Peyer's patch (tissue), 4 donors: Measurements from ENCODE around the gene CD38. TPM values are rescaled to one million over a fixed set of nuclear protein-coding genes. Genes with fewer than 3 reads are reported as not detected.
"Not testable (repeated sequence)": the region's sequence is repeated elsewhere in the genome, so short reads cannot be mapped to it uniquely, and the experiment has no call there.

Experiments used
- DNase-seq, 3 donors: peaks; one replicate each; pipeline ENCODE4 v3.0.0-alpha.2; 2017 to 2019
- H3K27ac ChIP-seq, 4 donors: fragments of 200-600 bp; sonication (generic); one replicate each; pipeline ENCODE4 v1.5.1; 2016 to 2019
- H3K27me3 ChIP-seq, 2 donors: fragments of 200-600 bp; sonication (generic); one replicate each; pipeline ENCODE4 v1.5.1; 2019
- H3K36me3 ChIP-seq, 3 donors: fragments of 200-600 bp; sonication (generic); one replicate each; pipeline ENCODE4 v1.5.1; 2016 to 2019
- H3K4me1 ChIP-seq, 4 donors: fragments of 200-600 bp; sonication (generic); one replicate each; pipeline ENCODE4 v1.5.1; 2016 to 2019
- H3K4me3 ChIP-seq, 4 donors: fragments of 200-600 bp; sonication (generic); 1 replicate in 3 of 4; 2 replicates in 1 of 4; pipeline ENCODE4 v1.5.1; 2016 to 2019; ENCODE audit warnings: mild to moderate bottlenecking in 1 of 4
- H3K9me3 ChIP-seq, 4 donors: fragments of 200-600 bp; sonication (generic); one replicate each; pipeline ENCODE4 v1.5.1; 2016 to 2019; ENCODE audit warnings: mild to moderate bottlenecking in 1 of 4
- CTCF ChIP-seq, 6 experiments: fragments of 450-650 bp in 4 of 6; fragments of 200-600 bp in 2 of 6; sonication (generic) in 1 of 6; IDR thresholded peaks; one replicate each; pipeline ENCODE4 v1.5.1; 2017 to 2019; ENCODE audit warnings: antibody characterized with exemption in 6 of 6, mild to moderate bottlenecking in 3 of 6, moderate library complexity in 1 of 6
- POLR2A ChIP-seq, 2 donors: fragments of 450-650 bp; IDR thresholded peaks; one replicate each; pipeline ENCODE4 v1.5.1; 2017; ENCODE audit warnings: antibody characterized with exemption in 2 of 2, mild to moderate bottlenecking in 2 of 2, moderate library complexity in 2 of 2
- total RNA-seq, 4 donors: library from RNA; depleted of rRNA; stranded (reverse); fragments of >200 nt; gene quantifications; one replicate each; pipeline ENCODE4 v1.1.0, GENCODE V29; 2016

Gene CD38
- total RNA-seq, 4 donors from 2014 or later: 2.1 to 19.0 (median 3.9) TPM

- H3K27me3 ChIP-seq: no peaks in the 10 kb centered on the region
- no peaks in the 10 kb centered on the region for H3K36me3 ChIP-seq
- no peak for DNase-seq
- TF ChIP-seq CTCF (IDR thresholded peaks at IDR 0.05): no peak
- no peak for TF ChIP-seq POLR2A (IDR thresholded peaks at IDR 0.05)
- H3K4me3 ChIP-seq: no peak overlapping the region
- H3K4me1 ChIP-seq: no peaks in the 10 kb centered on the region
- H3K9me3 ChIP-seq: no peaks in the 10 kb centered on the region
- no peak overlapping the region for H3K27ac ChIP-seq
These were observed 70.2 kb downstream of the CD38 start for GRCh38 chr4:15848191-15848842.

GRCh38 chr4:15851969-15852368, 73.8 kb downstream of the CD38 start:
- Histone ChIP-seq H3K4me3 (no peak overlapping the region), H3K9me3 (no peaks in the 10 kb centered on the region), H3K27me3 (no peaks in the 10 kb centered on the region), H3K27ac (no peak overlapping the region), H3K36me3 (no peaks in the 10 kb centered on the region), H3K4me1 (no peaks in the 10 kb centered on the region)
- no peak for TF ChIP-seq CTCF (IDR thresholded peaks at IDR 0.05)
- TF ChIP-seq POLR2A (IDR thresholded peaks at IDR 0.05): no peak
- no peak for DNase-seq

GRCh38 chr4:15852524-15852923, 74.4 kb downstream of the CD38 start:
- Histone ChIP-seq H3K4me3 (no peak overlapping the region), H3K27me3 (no peaks in the 10 kb centered on the region), H3K9me3 (no peaks in the 10 kb centered on the region), H3K27ac (no peak overlapping the region), H3K36me3 (no peaks in the 10 kb centered on the region), H3K4me1 (no peaks in the 10 kb centered on the region)
- TF ChIP-seq CTCF (IDR thresholded peaks at IDR 0.05): no peak
- TF ChIP-seq POLR2A (IDR thresholded peaks at IDR 0.05): no peak
- no peak for DNase-seq

GRCh38 chr4:15853345-15853744, 75.2 kb downstream of the CD38 start:
- H3K27ac ChIP-seq: no peak overlapping the region
- no peaks in the 10 kb centered on the region for H3K36me3 ChIP-seq
- TF ChIP-seq POLR2A (IDR thresholded peaks at IDR 0.05): no peak
- no peak for TF ChIP-seq CTCF (IDR thresholded peaks at IDR 0.05)
- H3K4me3 ChIP-seq: no peak overlapping the region
- no peaks in the 10 kb centered on the region for H3K4me1 ChIP-seq
- H3K27me3 ChIP-seq: no peaks in the 10 kb centered on the region
- no peak for DNase-seq
- H3K9me3 ChIP-seq: no peaks in the 10 kb centered on the region

- Histone ChIP-seq H3K4me1 (no peaks in the 10 kb centered on the region), H3K36me3 (no peaks in the 10 kb centered on the region), H3K9me3 (no peaks in the 10 kb centered on the region), H3K27ac (no peak overlapping the region), H3K4me3 (no peak overlapping the region), H3K27me3 (no peaks in the 10 kb centered on the region)
- TF ChIP-seq POLR2A (IDR thresholded peaks at IDR 0.05) (no peak), CTCF (IDR thresholded peaks at IDR 0.05) (no peak)
- no peak for DNase-seq
These were observed 77.8 kb downstream of the CD38 start for GRCh38 chr4:15855804-15856475.

GRCh38 chr4:15861198-15861597, 83.1 kb downstream of the CD38 start:
- not testable (repeated sequence) for H3K27ac ChIP-seq, H3K36me3 ChIP-seq, H3K4me1 ChIP-seq, DNase-seq, H3K4me3 ChIP-seq, H3K9me3 ChIP-seq, H3K27me3 ChIP-seq
